Cardiac muscle cell (in vitro differentiated cells and primary cell): ENCODE data around the gene CNTNAP4. TPM values are rescaled to one million over a fixed set of nuclear protein-coding genes. Genes with fewer than 3 reads are reported as not detected.

Experiments
- DNase-seq, 2 donors: peaks; one replicate each; pipeline versions ENCODE4 v3.0.0 to v3.0.0-alpha.2; 2010 to 2017; ENCODE audit warnings: low read depth in 1 of 2, low spot score in 1 of 2
- H3K27ac ChIP-seq: fragments of 200-600 bp; sonication (generic); 2 replicates; pipeline ENCODE4 v1.5.1; 2016
- H3K27me3 ChIP-seq: fragments of 200-600 bp; sonication (generic); 2 replicates; pipeline ENCODE4 v1.6.0; 2016; ENCODE audit warnings: control low read depth
- H3K36me3 ChIP-seq: fragments of 200-600 bp; sonication (generic); 2 replicates; pipeline ENCODE4 v1.5.1; 2016; ENCODE audit warnings: control low read depth
- H3K4me1 ChIP-seq: fragments of 200-600 bp; sonication (generic); 2 replicates; pipeline ENCODE4 v1.8.1; 2017; ENCODE audit warnings: low read depth, mild to moderate bottlenecking, mixed run types
- H3K4me3 ChIP-seq: fragments of 200-600 bp; sonication (generic); 2 replicates; pipeline ENCODE4 v1.5.1; 2016; ENCODE audit warnings: mild to moderate bottlenecking
- H3K9me3 ChIP-seq: fragments of 200-600 bp; sonication (generic); 2 replicates; pipeline ENCODE4 v1.5.1; 2017; ENCODE audit warnings: low read depth, mild to moderate bottlenecking, control low read depth
- CTCF ChIP-seq: IDR thresholded peaks from 2 replicates; pipeline ENCODE4 v1.5.1; 2012; ENCODE audit warnings: low read depth, mild to moderate bottlenecking, low read length
- polyA plus RNA-seq: library from polyadenylated mRNA; unstranded; fragments of >200 nt; fragmentation: Nextera tagmentation; extraction: Ambion mirVana; gene quantifications from 2 replicates; pipeline ENCODE4 v1.2.1, GENCODE V29; 2016
- total RNA-seq: library from RNA; depleted of rRNA; stranded (reverse); fragments of >200 nt; gene quantifications from 2 replicates; pipeline ENCODE4 v1.2.3, GENCODE V29; 2016

The CNTNAP4 gene
- total and polyA plus RNA-seq, 2 experiments from 2014 or later: 1.1 TPM; not detected in 1

- no peak for TF ChIP-seq CTCF
- no peak overlapping the region for H3K4me3 ChIP-seq
- DNase-seq: no peak
Measured at GRCh38 chr16:76532188-76532973, 255.2 kb downstream of the CNTNAP4 start.

GRCh38 chr16:76539609-76540008 lies 262.4 kb downstream of the CNTNAP4 start:
- H3K4me3 ChIP-seq: no peak overlapping the region
- no peaks in the 10 kb centered on the region for H3K4me1 ChIP-seq
- H3K36me3 ChIP-seq: no peaks in the 10 kb centered on the region
- H3K27me3 ChIP-seq: no peaks in the 10 kb centered on the region
- TF ChIP-seq CTCF: no peak
- no peak for DNase-seq
- no peaks in the 10 kb centered on the region for H3K9me3 ChIP-seq
- H3K27ac ChIP-seq: no peak overlapping the region

More at GRCh38 chr16:76532188-76532973, 255.2 kb downstream of the CNTNAP4 start:
- Histone ChIP-seq H3K27me3 (no peaks in the 10 kb centered on the region), H3K36me3 (no peaks in the 10 kb centered on the region), H3K27ac (no peak overlapping the region), H3K9me3 (no peaks in the 10 kb centered on the region), H3K4me1 (no peaks in the 10 kb centered on the region)

GRCh38 chr16:76541070-76541469 lies 263.9 kb downstream of the CNTNAP4 start:
- H3K27me3 ChIP-seq: no peaks in the 10 kb centered on the region
- no peaks in the 10 kb centered on the region for H3K9me3 ChIP-seq
- DNase-seq: no peak
- H3K4me1 ChIP-seq: no peaks in the 10 kb centered on the region
- H3K27ac ChIP-seq: no peak overlapping the region
- no peak overlapping the region for H3K4me3 ChIP-seq
- no peaks in the 10 kb centered on the region for H3K36me3 ChIP-seq
- TF ChIP-seq CTCF: no peak

- H3K4me3 ChIP-seq: no peak overlapping the region
- DNase-seq: no peak
- TF ChIP-seq CTCF: no peak
- no peaks in the 10 kb centered on the region for H3K27me3 ChIP-seq
- no peaks in the 10 kb centered on the region for H3K36me3 ChIP-seq
- peaks cover 4% of the 10 kb centered on the region for H3K4me1 ChIP-seq
- no peaks in the 10 kb centered on the region for H3K9me3 ChIP-seq
- H3K27ac ChIP-seq: no peak overlapping the region
Measured at GRCh38 chr16:76565542-76565941, 288.3 kb downstream of the CNTNAP4 start.

- DNase-seq: no peak
- H3K27me3 ChIP-seq: no peaks in the 10 kb centered on the region
- H3K36me3 ChIP-seq: no peaks in the 10 kb centered on the region
- H3K4me1 ChIP-seq: no peaks in the 10 kb centered on the region
- no peak for TF ChIP-seq CTCF
- H3K9me3 ChIP-seq: no peaks in the 10 kb centered on the region
- no peak overlapping the region for H3K27ac ChIP-seq
- H3K4me3 ChIP-seq: no peak overlapping the region
Measured at GRCh38 chr16:76571755-76572154, 294.6 kb downstream of the CNTNAP4 start.
